Measurements from ENCODE around the gene CIB2.

CIB2 gene

GRCh38 chr15:78149068-78149804 is 18.0 kb upstream of the CIB2 start, which contains the start of gene IDH3A:
TSS of gene IDH3A (plus strand) at chr15:78149362. CDS start at chr15:78149404, 42 bp downstream.
- peak; percentile 99 for DNase-seq (ENCODE audit: low spot score)

GRCh38 chr15:78148392-78149067 is 17.3 kb upstream of the CIB2 start:
- no peak for DNase-seq (ENCODE audit: low spot score)

GRCh38 chr15:78147566-78147965 is 16.3 kb upstream of the CIB2 start:
- DNase-seq (ENCODE audit: low spot score), result no peak

GRCh38 chr15:78146425-78147154 is 15.3 kb upstream of the CIB2 start:
- DNase-seq (ENCODE audit: low spot score), result no peak

- no peak for DNase-seq (ENCODE audit: low spot score)
These were observed 11.1 kb upstream of the CIB2 start for GRCh38 chr15:78142332-78142731.

- DNase-seq (ENCODE audit: low spot score), result no peak
These were observed 9.0 kb upstream of the CIB2 start for GRCh38 chr15:78140292-78140691.

GRCh38 chr15:78139578-78139977 is 8.3 kb upstream of the CIB2 start:
- no peak for DNase-seq (ENCODE audit: low spot score)

- DNase-seq (ENCODE audit: low spot score), result no peak
These were observed 2.6 kb upstream of the CIB2 start for GRCh38 chr15:78133801-78134200.

- DNase-seq (ENCODE audit: low spot score), result no peak
These were observed 565 bp downstream of the CIB2 start for GRCh38 chr15:78130466-78131294.

- DNase-seq (ENCODE audit: low spot score), result no peak
These were observed 1.4 kb downstream of the CIB2 start for GRCh38 chr15:78129751-78130287.

- DNase-seq (ENCODE audit: low spot score), result no peak
These were observed 2.0 kb downstream of the CIB2 start for GRCh38 chr15:78129077-78129750.

- no peak for DNase-seq (ENCODE audit: low spot score)
These were observed 3.4 kb downstream of the CIB2 start for GRCh38 chr15:78127882-78128281.

- DNase-seq (ENCODE audit: low spot score), result no peak
These were observed 6.0 kb downstream of the CIB2 start for GRCh38 chr15:78125267-78125666.

- DNase-seq (ENCODE audit: low spot score), result no peak
These were observed 10.7 kb downstream of the CIB2 start for GRCh38 chr15:78120523-78120922.

- DNase-seq (ENCODE audit: low spot score), result no peak
These were observed 18.7 kb downstream of the CIB2 start for GRCh38 chr15:78112551-78112950.

GRCh38 chr15:78111788-78112187 is 19.5 kb downstream of the CIB2 start:
- DNase-seq (ENCODE audit: low spot score), result no peak

- DNase-seq (ENCODE audit: low spot score), result no peak
These were observed 20.2 kb downstream of the CIB2 start for GRCh38 chr15:78110916-78111475.

- no peak for DNase-seq (ENCODE audit: low spot score)
These were observed 21.1 kb downstream of the CIB2 start for GRCh38 chr15:78110096-78110495.

- DNase-seq (ENCODE audit: low spot score), result no peak
These were observed 22.1 kb downstream of the CIB2 start for GRCh38 chr15:78109156-78109555.

- peak; percentile 84 for DNase-seq (ENCODE audit: low spot score)
These were observed 22.8 kb downstream of the CIB2 start for GRCh38 chr15:78108300-78109084.

All from hematopoietic multipotent progenitor cell treated with erythropoietin and hydrocortisone succinate and interleukin-3 and kit ligand, for 15 days (in vitro differentiated cells).